Measurements from ENCODE around the gene ARHGEF33.
A peak's percentile ranks its signal among the peaks of the same experiment; 100 is the strongest.
"Not testable (repeated sequence)": the region's sequence is repeated elsewhere in the genome, so short reads cannot be mapped to it uniquely, and the experiment has no call there.

Gene ARHGEF33

DNA sequence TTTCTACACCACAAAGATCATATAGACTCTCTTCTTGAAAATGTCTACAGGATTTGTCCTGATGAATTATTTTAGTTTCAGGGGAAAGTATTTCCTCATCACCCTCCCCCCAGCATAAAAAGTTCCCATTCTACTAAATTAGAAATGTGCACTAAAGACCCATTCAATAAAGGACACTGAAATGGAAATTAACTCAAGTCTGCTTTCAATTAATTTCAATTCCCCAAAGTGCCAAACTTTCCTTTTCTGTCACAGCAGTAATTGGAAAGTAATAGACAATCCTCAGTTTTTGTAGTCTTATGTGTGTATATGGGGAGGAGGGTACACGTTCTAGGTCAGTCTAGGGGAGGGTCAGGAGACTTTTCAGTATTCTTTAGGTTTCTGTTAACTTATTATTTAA lies 21.5 kb downstream of the ARHGEF33 start:
- no peak for DNase-seq

DNA sequence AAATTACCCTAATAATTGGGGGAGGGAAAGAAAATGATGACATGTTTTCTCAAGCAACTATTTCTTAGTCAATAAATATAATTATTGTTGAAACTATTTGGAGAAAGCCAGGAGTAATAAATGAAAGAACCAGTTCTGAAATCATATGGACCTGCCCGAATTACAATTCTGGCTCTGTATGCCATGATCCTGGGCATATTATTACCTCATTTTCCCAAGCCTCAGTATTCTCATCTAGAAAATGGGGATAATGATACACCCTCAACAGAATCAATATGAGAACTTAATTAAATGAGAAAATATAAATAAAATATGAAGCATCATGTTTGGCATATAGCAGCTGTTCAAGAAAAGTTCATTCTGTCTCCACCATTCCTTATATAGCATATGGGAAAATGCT lies 22.9 kb downstream of the ARHGEF33 start:
- DNase-seq, result no peak

GRCh38 chr2:38922389-38922788 lies 32.7 kb downstream of the ARHGEF33 start:
- no peak for DNase-seq

- DNase-seq, result no peak
Observed at GRCh38 chr2:38922902-38923301, 33.2 kb downstream of the ARHGEF33 start.

DNA sequence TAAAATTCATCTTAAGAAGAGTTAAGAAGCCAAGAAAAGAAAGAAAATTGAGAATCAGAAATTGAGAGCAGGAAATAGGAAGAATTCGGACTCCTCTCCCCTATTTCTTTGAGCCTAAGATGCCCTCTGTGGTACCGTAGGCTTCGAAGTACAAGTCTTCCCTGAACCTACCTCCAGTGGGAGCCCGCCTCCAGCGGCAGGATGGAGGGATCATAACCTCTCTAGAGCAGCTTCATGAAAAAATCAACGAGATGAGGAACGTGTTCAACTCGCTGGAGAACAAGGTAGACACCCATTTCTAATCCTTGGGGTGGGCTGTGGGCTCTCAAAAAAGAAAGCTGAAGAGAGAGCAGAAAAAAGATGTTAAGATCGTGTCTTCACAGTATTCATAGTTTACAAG lies 36.3 kb downstream of the ARHGEF33 start:
- DNase-seq, result no peak

- DNase-seq, result no peak
Observed at GRCh38 chr2:38930600-38930999, 40.9 kb downstream of the ARHGEF33 start.

- no peak for DNase-seq
Observed at GRCh38 chr2:38932586-38932985, 42.9 kb downstream of the ARHGEF33 start.

- DNase-seq, result no peak
Observed at GRCh38 chr2:38933653-38934052, 44.0 kb downstream of the ARHGEF33 start.

DNA sequence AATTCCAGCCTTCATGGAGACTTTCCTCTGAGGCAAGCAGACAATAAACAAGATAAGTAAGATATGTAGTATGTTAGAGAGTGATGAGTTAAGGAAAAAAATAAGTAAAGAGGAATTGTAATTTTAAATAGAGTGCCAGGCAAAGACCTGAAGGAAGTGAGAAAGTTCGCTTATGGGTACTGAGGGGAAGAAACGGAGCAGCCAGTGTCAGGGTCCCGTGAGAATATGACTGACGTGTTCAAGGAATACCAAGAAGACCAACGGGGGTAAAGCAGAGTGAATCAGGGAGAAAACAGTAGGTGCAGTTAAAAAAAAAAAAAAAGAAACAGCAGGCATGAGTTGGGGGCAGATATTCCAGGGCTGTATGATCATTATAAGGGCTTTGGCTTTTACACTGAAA lies 45.1 kb downstream of the ARHGEF33 start:
- no peak for DNase-seq

- no peak for DNase-seq
Observed at GRCh38 chr2:38935568-38936172, 46.0 kb downstream of the ARHGEF33 start.

DNA sequence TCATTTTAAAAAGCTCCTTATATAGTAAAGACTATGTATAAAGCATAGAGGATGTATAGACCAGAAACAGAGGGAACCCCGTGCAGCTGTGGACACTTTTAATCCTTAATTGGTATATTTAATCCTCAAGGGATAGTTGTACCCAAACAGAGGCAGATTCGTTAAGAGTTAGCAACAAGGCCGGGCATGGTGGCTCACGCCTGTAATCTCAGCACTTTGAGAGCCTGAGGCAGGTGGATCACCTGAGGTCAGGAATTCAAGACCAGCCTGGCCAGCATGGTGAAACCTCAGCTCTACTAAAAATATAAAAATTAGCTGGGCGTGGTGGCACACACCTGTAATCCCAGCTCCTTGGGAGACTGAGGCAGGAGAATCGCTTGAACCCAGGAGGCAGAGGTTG lies 46.8 kb downstream of the ARHGEF33 start:
- DNase-seq, result not testable (repeated sequence)

DNA sequence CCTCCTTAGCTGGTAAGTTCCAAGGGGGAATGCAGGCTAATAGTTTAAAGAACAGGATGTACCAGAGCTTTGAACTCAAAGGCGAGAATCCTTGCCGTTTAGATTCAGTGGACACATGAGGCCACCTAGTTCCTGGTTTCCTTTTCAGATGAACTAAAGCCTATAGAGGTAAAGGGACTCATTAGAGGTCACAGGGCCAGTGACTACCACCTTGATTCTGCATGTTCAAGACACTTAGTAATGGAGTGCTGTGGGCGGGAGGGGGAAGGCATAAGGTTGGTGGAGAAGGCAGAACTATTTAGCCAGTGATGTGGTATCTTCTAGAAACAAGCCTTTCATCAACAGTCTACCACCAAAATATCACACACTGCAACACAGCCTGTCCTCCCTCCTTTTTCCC lies 47.9 kb downstream of the ARHGEF33 start:
- DNase-seq, result no peak

DNA sequence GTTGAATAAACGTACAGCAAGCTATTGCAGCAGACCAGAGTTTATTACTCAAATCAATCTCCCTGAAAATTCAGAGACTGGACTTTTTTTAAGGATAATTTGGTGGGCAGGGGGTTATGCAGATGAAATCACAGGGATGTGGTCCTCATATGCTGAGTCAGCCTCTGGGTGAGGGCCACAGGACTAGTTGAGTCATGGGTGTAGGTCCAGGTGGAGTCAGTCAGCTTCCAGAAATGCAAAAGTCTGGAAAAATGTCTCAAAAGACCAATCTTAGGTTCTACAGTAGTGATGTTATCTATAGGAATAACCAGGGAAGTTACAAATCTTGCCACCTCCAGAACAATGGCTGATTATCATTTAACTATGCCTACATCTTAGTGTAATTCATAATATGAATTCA lies 51.1 kb downstream of the ARHGEF33 start:
- DNase-seq, result no peak

DNA sequence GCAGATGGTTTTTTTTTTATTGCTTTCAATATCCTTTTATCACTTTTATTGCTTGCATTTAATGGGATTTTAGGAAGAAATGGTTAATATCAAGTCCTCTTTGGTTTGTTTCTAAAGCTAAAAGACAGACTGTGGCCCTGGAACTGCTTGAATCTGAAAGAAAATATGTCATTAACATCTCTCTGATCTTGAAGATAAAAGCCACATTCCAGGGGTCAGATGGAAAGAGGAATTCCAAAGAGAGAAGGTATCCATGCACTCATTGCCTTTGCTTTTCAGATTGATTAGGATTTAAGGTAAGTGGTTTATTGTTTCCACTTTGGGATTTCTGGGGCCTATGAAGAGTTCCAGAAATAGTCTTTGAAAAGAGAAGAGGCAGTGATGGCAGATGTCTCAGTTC lies 54.1 kb downstream of the ARHGEF33 start:
- no peak for DNase-seq

DNA sequence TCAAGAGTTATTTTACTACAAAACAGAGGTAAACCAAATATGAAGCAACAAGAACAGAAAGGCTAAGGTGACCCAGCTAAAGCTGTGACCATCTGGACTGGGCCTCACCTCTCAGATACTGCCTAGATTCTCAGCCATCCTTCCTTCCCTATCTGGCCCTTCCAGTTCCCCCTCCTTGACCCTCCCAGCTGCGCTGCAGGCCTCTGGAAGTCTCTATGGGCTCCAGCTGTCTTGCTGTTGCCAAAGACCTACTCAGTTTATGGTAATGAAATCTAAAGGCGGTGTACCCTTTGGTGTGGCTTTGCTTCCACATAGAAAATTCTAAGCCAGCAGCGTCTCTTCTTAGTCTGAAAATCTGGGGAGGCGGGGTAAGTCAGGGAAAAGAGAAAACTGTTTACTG lies 55.7 kb downstream of the ARHGEF33 start:
- DNase-seq, result no peak

DNA sequence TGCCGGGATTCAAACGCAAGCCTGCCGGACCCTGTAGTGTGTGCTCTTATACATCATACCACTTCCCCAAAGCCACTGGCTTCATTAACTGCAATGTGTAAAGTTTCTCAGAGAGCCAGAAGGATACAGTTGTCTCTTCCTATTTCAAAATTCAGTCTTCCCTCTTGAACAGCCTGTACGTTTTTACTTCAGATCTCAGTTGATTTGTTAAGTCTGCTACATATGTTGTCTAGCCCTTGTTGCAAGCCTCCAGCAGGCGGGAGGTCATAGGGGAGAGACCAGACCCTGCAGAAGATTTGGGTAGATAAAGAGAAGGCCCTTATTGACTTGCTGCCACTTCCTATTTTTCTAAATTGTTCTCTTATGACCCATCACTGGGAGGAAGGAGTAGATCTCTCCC lies 56.2 kb downstream of the ARHGEF33 start:
- no peak for DNase-seq

DNA sequence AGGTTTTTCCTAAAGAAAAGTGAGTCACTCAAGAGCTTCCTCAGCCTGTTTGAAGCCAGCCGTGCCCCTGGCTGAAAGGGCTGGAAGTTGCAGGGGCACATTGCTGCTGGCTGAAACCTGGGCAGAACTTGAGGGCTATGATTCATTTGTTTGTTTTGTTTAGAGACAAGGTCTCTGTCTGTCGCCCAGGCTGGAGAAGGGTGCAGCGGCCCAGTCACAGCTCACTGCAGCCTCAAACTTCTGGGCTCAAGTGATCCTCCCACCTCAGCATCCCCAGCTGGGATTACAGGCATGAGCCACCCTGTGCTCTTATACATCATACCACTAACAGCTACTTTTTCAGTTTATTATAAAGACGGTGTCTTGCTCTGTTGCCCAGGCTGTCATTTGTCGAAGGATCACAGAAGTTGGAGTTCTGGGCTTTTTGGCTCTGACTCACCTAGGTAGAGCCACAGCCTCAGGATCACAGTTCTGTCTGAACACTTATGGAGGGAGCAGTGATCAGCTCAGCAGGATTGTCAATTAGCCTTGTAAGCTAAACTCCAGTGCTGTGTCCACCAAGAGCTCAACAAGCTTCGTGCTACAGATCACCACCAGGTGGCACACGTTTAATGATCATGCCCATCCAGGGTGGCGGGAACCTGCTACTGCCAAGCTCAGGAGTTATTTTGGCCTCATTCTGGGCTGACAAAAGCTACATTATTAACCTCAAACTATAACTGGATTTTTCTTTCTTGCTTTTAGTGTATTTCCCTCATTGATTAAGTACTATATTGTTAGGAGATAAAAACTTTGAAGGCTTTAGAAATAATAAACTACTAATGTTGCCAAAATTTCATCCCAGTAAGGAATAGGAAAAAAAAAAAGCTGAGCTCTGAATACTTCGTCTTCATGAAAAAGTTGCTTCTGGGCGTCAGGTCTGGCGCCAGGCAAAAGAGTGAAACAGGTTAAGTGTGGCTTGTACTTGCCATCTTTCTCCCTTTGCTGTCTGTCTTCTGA lies 57.9 kb downstream of the ARHGEF33 start:
- DNase-seq, result peak; percentile 22

GRCh38 chr2:38948387-38948882 lies 58.8 kb downstream of the ARHGEF33 start:
- DNase-seq, result no peak

- no peak for DNase-seq
Observed at GRCh38 chr2:38948995-38949394, 59.3 kb downstream of the ARHGEF33 start.

- no peak for DNase-seq
Observed at GRCh38 chr2:38951766-38952165, 62.1 kb downstream of the ARHGEF33 start.

GRCh38 chr2:38957972-38958371 lies 68.3 kb downstream of the ARHGEF33 start:
- no peak for DNase-seq

DNA sequence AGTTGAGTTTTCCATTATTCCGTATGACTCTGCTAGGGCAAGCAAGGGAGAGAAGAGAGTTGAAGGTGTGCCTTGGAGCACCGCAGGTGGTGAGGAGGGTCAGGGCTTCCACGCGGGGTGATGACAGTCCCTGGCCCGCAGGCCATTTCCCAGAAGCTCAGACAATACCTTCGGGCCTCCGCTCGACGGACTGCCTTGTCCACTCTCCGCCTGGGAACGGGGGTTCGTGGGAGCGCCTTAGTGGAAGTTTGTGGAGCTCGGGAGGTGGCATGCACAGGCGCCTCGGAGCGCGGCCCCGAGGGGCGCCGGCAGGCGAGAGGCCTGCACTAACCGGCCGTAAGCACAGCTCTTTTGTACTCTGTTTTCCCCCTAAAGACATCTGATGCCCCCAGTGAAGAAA lies 69.8 kb downstream of the ARHGEF33 start:
- no peak for DNase-seq

GRCh38 chr2:38959938-38960608 lies 70.4 kb downstream of the ARHGEF33 start:
- peak; percentile 88 for DNase-seq
